ENCODE results near the gene MED15. TPM values are rescaled to one million over a fixed set of nuclear protein-coding genes. Genes with fewer than 3 reads are reported as not detected.

MED15 gene
- total and polyA plus RNA-seq, 2 experiments from 2014 or later, result 29.2 to 43.5 TPM

DNA sequence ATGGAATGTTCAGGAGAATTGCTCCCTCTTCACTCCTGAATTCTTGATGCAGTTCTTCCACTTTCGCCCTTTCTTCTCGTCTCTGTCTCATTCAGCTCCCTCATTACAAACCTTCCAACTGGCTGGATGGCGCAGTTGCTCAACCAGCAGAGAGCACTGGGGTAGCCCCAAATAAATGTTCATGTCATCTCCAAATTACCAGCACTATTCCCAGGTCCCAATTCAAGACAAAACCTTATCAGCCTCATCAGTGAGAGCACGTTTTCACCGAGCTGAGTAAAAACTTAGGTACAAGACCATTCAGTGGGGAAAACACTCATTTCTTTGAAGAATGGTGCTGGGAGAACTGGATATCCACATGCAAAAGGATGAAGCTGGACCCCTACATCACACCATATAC, 120.0 kb downstream of the MED15 start:
- Histone ChIP-seq H3F3A (replicated peaks; ENCODE audit: low read depth) (no peaks in the 10 kb centered on the region), H3K9me2 (ENCODE audit: insufficient read depth) (no peaks in the 10 kb centered on the region), H3K4me2 (no peak overlapping the region), H2AFZ (no peak overlapping the region), H3K4me1 (ENCODE audit: insufficient read depth) (no peaks in the 10 kb centered on the region), H3K79me2 (replicated peaks; ENCODE audit: insufficient read depth) (no peaks in the 10 kb centered on the region), H4K20me1 (replicated peaks; ENCODE audit: insufficient read depth) (no peaks in the 10 kb centered on the region), H3K36me3 (ENCODE audit: insufficient read depth) (no peaks in the 10 kb centered on the region), H3K27me3 (ENCODE audit: insufficient read depth) (no peaks in the 10 kb centered on the region), H3K27ac (ENCODE audit: low read depth) (no peak overlapping the region), H3K4me3 (no peak overlapping the region)
- Mint-ChIP-seq H3K4me1 (peaks cover under 1% of the 10 kb centered on the region; the same call in 2 of the 3 replicates), H3K9me3 (no peaks in the 10 kb centered on the region), H3K4me3 (no peak overlapping the region), H3K27me3 (ENCODE audit: insufficient read depth, low read depth, poor library complexity) (peaks cover 11% of the 10 kb centered on the region), H3K27ac (no peak overlapping the region), H3K36me3 (ENCODE audit: low read depth) (no peaks in the 10 kb centered on the region)
- ATAC-seq (no peak), DNase-seq (ENCODE audit: low spot score) (no peak)
- no peak for TF ChIP-seq EZH2phosphoT487 (IDR thresholded peaks at IDR 0.05; ENCODE audit: unreplicated experiment)

DNA sequence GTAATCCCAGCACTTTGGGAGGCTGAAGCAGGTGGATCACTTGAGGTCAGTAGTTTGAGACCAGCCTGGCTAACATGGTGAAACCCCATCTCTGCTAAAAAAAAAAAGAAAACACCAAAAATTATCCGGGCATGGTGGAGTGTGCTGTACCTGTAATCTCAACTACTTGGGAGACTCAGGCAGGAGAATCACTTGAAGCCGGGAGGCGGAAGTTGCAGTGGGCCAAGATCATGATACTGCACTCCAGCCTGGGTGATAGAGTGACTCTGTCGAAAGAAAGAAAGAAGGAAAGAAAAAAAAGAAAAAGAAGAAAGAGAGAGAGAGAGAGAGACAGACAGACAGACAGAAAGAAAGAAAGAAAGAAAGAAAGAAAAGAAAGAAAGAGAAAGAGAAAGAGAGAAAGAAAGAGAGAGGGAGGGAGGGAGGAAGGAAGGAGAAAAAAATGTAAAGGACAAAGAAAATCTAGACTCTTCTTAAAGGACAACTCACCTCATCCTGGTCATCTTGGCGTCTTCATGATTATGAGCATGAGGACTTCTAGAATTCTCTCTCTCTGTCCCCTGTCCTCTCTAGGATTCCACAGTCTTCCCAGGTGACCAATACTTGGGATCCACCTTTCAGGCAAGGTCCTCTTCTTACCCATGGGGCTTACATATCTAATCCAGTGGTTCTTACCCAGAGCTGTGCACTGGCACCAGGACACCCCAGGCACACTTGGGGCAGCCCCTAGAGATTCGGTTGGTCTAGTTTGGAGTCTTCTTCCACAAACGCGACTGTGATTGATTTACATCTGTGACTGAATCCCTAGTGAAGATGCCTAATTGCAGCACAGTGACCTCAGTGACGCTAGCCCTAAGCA, 120.9 kb downstream of the MED15 start:
- no peaks in the 10 kb centered on the region for H3K79me2 ChIP-seq (replicated peaks; ENCODE audit: insufficient read depth)
- ATAC-seq, result no peak
- H3K27ac ChIP-seq (ENCODE audit: low read depth), result no peak overlapping the region
- H3K27me3 ChIP-seq (ENCODE audit: insufficient read depth), result no peaks in the 10 kb centered on the region
- no peaks in the 10 kb centered on the region for H3K9me2 ChIP-seq (ENCODE audit: insufficient read depth)
- H2AFZ ChIP-seq, result no peak overlapping the region
- Mint-ChIP-seq H3K27me3 (ENCODE audit: insufficient read depth, low read depth, poor library complexity) (peaks cover 11% of the 10 kb centered on the region), H3K4me3 (no peak overlapping the region), H3K36me3 (ENCODE audit: low read depth) (no peaks in the 10 kb centered on the region), H3K4me1 (peaks cover 5% of the 10 kb centered on the region; the same call in 2 of the 3 replicates), H3K9me3 (no peaks in the 10 kb centered on the region), H3K27ac (no peak overlapping the region)
- no peaks in the 10 kb centered on the region for H4K20me1 ChIP-seq (replicated peaks; ENCODE audit: insufficient read depth)
- no peak overlapping the region for H3K4me3 ChIP-seq
- H3K4me1 ChIP-seq (ENCODE audit: insufficient read depth), result no peaks in the 10 kb centered on the region
- no peaks in the 10 kb centered on the region for H3K36me3 ChIP-seq (ENCODE audit: insufficient read depth)
- no peak overlapping the region for H3K4me2 ChIP-seq
- no peaks in the 10 kb centered on the region for H3F3A ChIP-seq (replicated peaks; ENCODE audit: low read depth)
- DNase-seq (ENCODE audit: low spot score), result no peak
- no peak for TF ChIP-seq ZNF331 (CRISPR knock-in tag; IDR thresholded peaks at IDR 0.05; ENCODE audit: low read depth)
- no peak for TF ChIP-seq EZH2 (IDR thresholded peaks at IDR 0.05; ENCODE audit: low read depth, unreplicated experiment)
- no peak for TF ChIP-seq ZNF114 (CRISPR knock-in tag; IDR thresholded peaks at IDR 0.05)
- no peak for TF ChIP-seq POLR2AphosphoS5 (IDR thresholded peaks at IDR 0.05; ENCODE audit: low read depth)
- no peak for TF ChIP-seq CREB1 (CRISPR knock-in tag; IDR thresholded peaks at IDR 0.05; ENCODE audit: low read depth)
- no peak for TF ChIP-seq EZH2phosphoT487 (IDR thresholded peaks at IDR 0.05; ENCODE audit: unreplicated experiment)
- TF ChIP-seq, protein P1, sequence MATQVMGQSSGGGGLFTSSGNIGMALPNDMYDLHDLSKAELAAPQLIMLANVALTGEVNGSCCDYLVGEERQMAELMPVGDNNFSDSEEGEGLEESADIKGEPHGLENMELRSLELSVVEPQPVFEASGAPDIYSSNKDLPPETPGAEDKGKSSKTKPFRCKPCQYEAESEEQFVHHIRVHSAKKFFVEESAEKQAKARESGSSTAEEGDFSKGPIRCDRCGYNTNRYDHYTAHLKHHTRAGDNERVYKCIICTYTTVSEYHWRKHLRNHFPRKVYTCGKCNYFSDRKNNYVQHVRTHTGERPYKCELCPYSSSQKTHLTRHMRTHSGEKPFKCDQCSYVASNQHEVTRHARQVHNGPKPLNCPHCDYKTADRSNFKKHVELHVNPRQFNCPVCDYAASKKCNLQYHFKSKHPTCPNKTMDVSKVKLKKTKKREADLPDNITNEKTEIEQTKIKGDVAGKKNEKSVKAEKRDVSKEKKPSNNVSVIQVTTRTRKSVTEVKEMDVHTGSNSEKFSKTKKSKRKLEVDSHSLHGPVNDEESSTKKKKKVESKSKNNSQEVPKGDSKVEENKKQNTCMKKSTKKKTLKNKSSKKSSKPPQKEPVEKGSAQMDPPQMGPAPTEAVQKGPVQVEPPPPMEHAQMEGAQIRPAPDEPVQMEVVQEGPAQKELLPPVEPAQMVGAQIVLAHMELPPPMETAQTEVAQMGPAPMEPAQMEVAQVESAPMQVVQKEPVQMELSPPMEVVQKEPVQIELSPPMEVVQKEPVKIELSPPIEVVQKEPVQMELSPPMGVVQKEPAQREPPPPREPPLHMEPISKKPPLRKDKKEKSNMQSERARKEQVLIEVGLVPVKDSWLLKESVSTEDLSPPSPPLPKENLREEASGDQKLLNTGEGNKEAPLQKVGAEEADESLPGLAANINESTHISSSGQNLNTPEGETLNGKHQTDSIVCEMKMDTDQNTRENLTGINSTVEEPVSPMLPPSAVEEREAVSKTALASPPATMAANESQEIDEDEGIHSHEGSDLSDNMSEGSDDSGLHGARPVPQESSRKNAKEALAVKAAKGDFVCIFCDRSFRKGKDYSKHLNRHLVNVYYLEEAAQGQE (IDR thresholded peaks at IDR 0.05; ENCODE audit: unreplicated experiment), result no peak
- TF ChIP-seq ETS1 (IDR thresholded peaks at IDR 0.05), result no peak
- TF ChIP-seq ZNF462 (CRISPR knock-in tag; IDR thresholded peaks at IDR 0.05), result no peak
